NCI-H524 (cell line): ENCODE data around the gene TAF8.

ENCODE experiments used
- DNase-seq, 2 experiments: peaks; one replicate each; lab custom pipeline; 2025; lab: John Stamatoyannopoulos, UW

The TAF8 gene

GRCh38 chr6:42099340-42100028, 49.2 kb downstream of the TAF8 start:
- DNase-seq = no peak

GRCh38 chr6:42100029-42100901, 49.9 kb downstream of the TAF8 start:
- DNase-seq = no peak

GRCh38 chr6:42101186-42101657, 50.9 kb downstream of the TAF8 start:
- DNase-seq = no peak

- DNase-seq = no peak
Observed at GRCh38 chr6:42103216-42103615, 52.9 kb downstream of the TAF8 start.

GRCh38 chr6:42103753-42104094, 53.4 kb downstream of the TAF8 start:
- DNase-seq = no peak

- no peak for DNase-seq
Observed at GRCh38 chr6:42104095-42104803, 53.9 kb downstream of the TAF8 start.

- DNase-seq = no peak
Observed at GRCh38 chr6:42104804-42105125, 54.4 kb downstream of the TAF8 start.

GRCh38 chr6:42105156-42105648, 54.9 kb downstream of the TAF8 start:
- DNase-seq = no peak

GRCh38 chr6:42105709-42106108, 55.4 kb downstream of the TAF8 start:
- no peak for DNase-seq

GRCh38 chr6:42106112-42107023, 56.0 kb downstream of the TAF8 start:
- no peak for DNase-seq

GRCh38 chr6:42108071-42108470, 57.7 kb downstream of the TAF8 start:
- DNase-seq = no peak

- DNase-seq = no peak
Observed at GRCh38 chr6:42110683-42111082, 60.4 kb downstream of the TAF8 start.

GRCh38 chr6:42112351-42112750, 62.0 kb downstream of the TAF8 start:
- no peak for DNase-seq

GRCh38 chr6:42113936-42114636, 63.8 kb downstream of the TAF8 start:
- DNase-seq = no peak

- no peak for DNase-seq
Observed at GRCh38 chr6:42117843-42118161, 67.5 kb downstream of the TAF8 start.

- no peak for DNase-seq
Observed at GRCh38 chr6:42118162-42119001, 68.1 kb downstream of the TAF8 start.

GRCh38 chr6:42120895-42121865, 70.9 kb downstream of the TAF8 start:
- no peak for DNase-seq

GRCh38 chr6:42123379-42124103, 73.2 kb downstream of the TAF8 start:
- DNase-seq = no peak
